Ascending aorta (tissue), 2 donors: Measurements from ENCODE around the gene ARGFX. TPM values are rescaled to one million over a fixed set of nuclear protein-coding genes. Genes with fewer than 3 reads are reported as not detected.

Experiments
- DNase-seq, 2 donors: peaks; one replicate each; pipeline ENCODE4 v3.0.0-alpha.2; 2019; ENCODE audit warnings: low spot score in 2 of 2
- H3K27ac ChIP-seq, 2 donors: fragments of 200-600 bp; sonication (generic); one replicate each; pipeline ENCODE4 v1.5.1; 2016 to 2017; ENCODE audit warnings: mild to moderate bottlenecking in 1 of 2
- H3K27me3 ChIP-seq: fragments of 200-600 bp; sonication (generic); one replicate; pipeline ENCODE4 v1.5.1; 2017
- H3K36me3 ChIP-seq, 2 donors: fragments of 200-600 bp; sonication (generic); one replicate each; pipeline ENCODE4 v1.5.1; 2016
- H3K4me1 ChIP-seq, 2 donors: fragments of 200-600 bp; sonication (generic); one replicate each; pipeline ENCODE4 v1.5.1; 2016 to 2017; ENCODE audit warnings: mild to moderate bottlenecking in 1 of 2
- H3K4me3 ChIP-seq, 2 donors: fragments of 200-600 bp; sonication (generic); one replicate each; pipeline ENCODE4 v1.5.1; 2016 to 2017; ENCODE audit warnings: mild to moderate bottlenecking in 1 of 2
- H3K9me3 ChIP-seq, 2 donors: fragments of 200-600 bp; sonication (generic); one replicate each; pipeline ENCODE4 v1.5.1; 2016
- intact Hi-C: fragments of 100-400 bp; cut with DNase I; formaldehyde crosslinking; loops from one replicate; pipeline ENCODE4 v1.15.1; 2023
- total RNA-seq: library from RNA; depleted of rRNA; stranded (reverse); fragments of >200 nt; gene quantifications from one replicate; pipeline ENCODE4 v1.1.0, GENCODE V29; 2016
- TF ChIP-seq, protein P1 (sequence below), 3 experiments: fragments of 200-600 bp in 2 of 3; fragments of 450-650 bp in 1 of 3; sonication (generic) in 2 of 3; IDR thresholded peaks; one replicate each; pipeline ENCODE4 v1.5.1; 2016 to 2019; ENCODE audit warnings: antibody characterized with exemption in 3 of 3, mild to moderate bottlenecking in 1 of 3, moderate library complexity in 1 of 3

Gene ARGFX
- total RNA-seq, 1 donor from 2014 or later: not detected

DNA sequence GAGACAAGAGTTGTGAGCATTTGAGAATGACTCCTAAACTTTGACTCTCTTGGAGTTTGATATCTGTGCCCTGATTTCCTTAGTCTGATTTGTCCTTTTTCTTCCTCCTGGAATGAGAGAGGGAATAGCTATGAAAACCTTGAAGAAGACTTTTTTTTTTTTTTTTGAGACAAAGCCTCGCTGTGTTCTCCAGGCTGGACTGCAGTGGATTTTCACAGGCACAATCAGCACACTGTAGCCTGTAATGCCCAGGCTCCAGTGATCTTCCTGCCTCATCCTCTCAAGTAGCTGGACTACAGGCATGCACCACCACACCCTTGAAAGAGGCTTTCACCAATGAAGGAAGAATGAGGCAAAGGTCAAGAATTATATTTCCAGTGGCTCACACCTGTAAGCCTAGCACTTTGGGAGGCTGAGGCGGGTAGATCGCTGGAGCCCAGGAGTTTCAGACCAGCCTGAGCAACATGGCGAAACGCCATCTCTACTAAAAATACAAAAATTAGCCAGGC, 10.3 kb upstream of the ARGFX start:
- Histone ChIP-seq H3K4me1 (no peaks in the 10 kb centered on the region), H3K4me3 (no peak overlapping the region), H3K27me3 (no peaks in the 10 kb centered on the region), H3K9me3 (no peaks in the 10 kb centered on the region), H3K27ac (no peak overlapping the region), H3K36me3 (no peaks in the 10 kb centered on the region)
- DNase-seq: no peak
- intact Hi-C loops: no loop called here
- TF ChIP-seq, protein P1, sequence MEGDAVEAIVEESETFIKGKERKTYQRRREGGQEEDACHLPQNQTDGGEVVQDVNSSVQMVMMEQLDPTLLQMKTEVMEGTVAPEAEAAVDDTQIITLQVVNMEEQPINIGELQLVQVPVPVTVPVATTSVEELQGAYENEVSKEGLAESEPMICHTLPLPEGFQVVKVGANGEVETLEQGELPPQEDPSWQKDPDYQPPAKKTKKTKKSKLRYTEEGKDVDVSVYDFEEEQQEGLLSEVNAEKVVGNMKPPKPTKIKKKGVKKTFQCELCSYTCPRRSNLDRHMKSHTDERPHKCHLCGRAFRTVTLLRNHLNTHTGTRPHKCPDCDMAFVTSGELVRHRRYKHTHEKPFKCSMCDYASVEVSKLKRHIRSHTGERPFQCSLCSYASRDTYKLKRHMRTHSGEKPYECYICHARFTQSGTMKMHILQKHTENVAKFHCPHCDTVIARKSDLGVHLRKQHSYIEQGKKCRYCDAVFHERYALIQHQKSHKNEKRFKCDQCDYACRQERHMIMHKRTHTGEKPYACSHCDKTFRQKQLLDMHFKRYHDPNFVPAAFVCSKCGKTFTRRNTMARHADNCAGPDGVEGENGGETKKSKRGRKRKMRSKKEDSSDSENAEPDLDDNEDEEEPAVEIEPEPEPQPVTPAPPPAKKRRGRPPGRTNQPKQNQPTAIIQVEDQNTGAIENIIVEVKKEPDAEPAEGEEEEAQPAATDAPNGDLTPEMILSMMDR (IDR thresholded peaks at IDR 0.05): no peak

- Histone ChIP-seq H3K4me3 (no peak overlapping the region), H3K36me3 (no peaks in the 10 kb centered on the region), H3K27ac (no peak overlapping the region), H3K9me3 (no peaks in the 10 kb centered on the region), H3K27me3 (no peaks in the 10 kb centered on the region), H3K4me1 (no peaks in the 10 kb centered on the region)
- no peak for DNase-seq
- TF ChIP-seq, protein P1 (IDR thresholded peaks at IDR 0.05): no peak
- intact Hi-C loops: no loop called here
These were observed 5.6 kb upstream of the ARGFX start for GRCh38 chr3:121562148-121562547.

GRCh38 chr3:121566773-121567172, 976 bp upstream of the ARGFX start:
- DNase-seq: no peak

GRCh38 chr3:121574449-121574848, 6.7 kb downstream of the ARGFX start:
- TF ChIP-seq, protein P1 (IDR thresholded peaks at IDR 0.05): no peak
- intact Hi-C loops: no loop called here

More at GRCh38 chr3:121566773-121567172, 976 bp upstream of the ARGFX start:
- intact Hi-C loops: no loop called here
- Histone ChIP-seq H3K4me3 (no peak overlapping the region), H3K27me3 (no peaks in the 10 kb centered on the region), H3K27ac (no peak overlapping the region), H3K36me3 (no peaks in the 10 kb centered on the region), H3K4me1 (no peaks in the 10 kb centered on the region), H3K9me3 (no peaks in the 10 kb centered on the region)
- TF ChIP-seq, protein P1 (IDR thresholded peaks at IDR 0.05): no peak

GRCh38 chr3:121581691-121582090, 13.9 kb downstream of the ARGFX start:
- TF ChIP-seq, protein P1 (IDR thresholded peaks at IDR 0.05): no peak
- H3K27ac ChIP-seq: no peak overlapping the region
- H3K9me3 ChIP-seq: no peaks in the 10 kb centered on the region
- no peaks in the 10 kb centered on the region for H3K4me1 ChIP-seq
- H3K4me3 ChIP-seq: no peak overlapping the region
- DNase-seq: no peak
- intact Hi-C loops: no loop called here
- H3K27me3 ChIP-seq: no peaks in the 10 kb centered on the region
- no peaks in the 10 kb centered on the region for H3K36me3 ChIP-seq

More at GRCh38 chr3:121574449-121574848, 6.7 kb downstream of the ARGFX start:
- H3K27me3 ChIP-seq: no peaks in the 10 kb centered on the region
- DNase-seq: no peak
- no peak overlapping the region for H3K4me3 ChIP-seq
- H3K27ac ChIP-seq: no peak overlapping the region
- no peaks in the 10 kb centered on the region for H3K9me3 ChIP-seq
- no peaks in the 10 kb centered on the region for H3K4me1 ChIP-seq
- H3K36me3 ChIP-seq: no peaks in the 10 kb centered on the region

- DNase-seq: no peak
- intact Hi-C loops: no loop called here
- Histone ChIP-seq H3K4me1 (no peaks in the 10 kb centered on the region), H3K27ac (no peak overlapping the region), H3K9me3 (no peaks in the 10 kb centered on the region), H3K27me3 (no peaks in the 10 kb centered on the region), H3K4me3 (no peak overlapping the region), H3K36me3 (no peaks in the 10 kb centered on the region)
- TF ChIP-seq, protein P1 (IDR thresholded peaks at IDR 0.05): no peak
These were observed 16.7 kb downstream of the ARGFX start for GRCh38 chr3:121584418-121584817.
